H9 (cell line): ENCODE measurements around the gene ABCB8. TPM values are rescaled to one million over a fixed set of nuclear protein-coding genes. Genes with fewer than 3 reads are reported as not detected.
A peak's percentile ranks its signal among the peaks of the same experiment; 100 is the strongest.

ENCODE experiments used
- DNase-seq: peaks from one replicate; pipeline ENCODE4 v3.0.0-alpha.2; 2017
- H2AFZ ChIP-seq: one replicate; pipeline ENCODE4 v1.6.1; 2013; ENCODE audit warnings: mild to moderate bottlenecking, low read length, control low read depth, moderate library complexity
- H2AK5ac ChIP-seq: 2 replicates; pipeline ENCODE4 v1.6.1; 2013; ENCODE audit warnings: low read length, control low read depth, mixed read lengths; ENCODE audit not compliant: insufficient read length
- H2BK120ac ChIP-seq: one replicate; pipeline ENCODE4 v1.6.1; 2013; ENCODE audit warnings: low read depth, mild to moderate bottlenecking, low read length, control low read depth, inconsistent platforms; ENCODE audit not compliant: poor library complexity, severe bottlenecking
- H2BK12ac ChIP-seq: 2 replicates; pipeline ENCODE4 v1.6.1; 2013; ENCODE audit warnings: low read length, control low read depth, mixed read lengths, low read depth; ENCODE audit not compliant: insufficient read length
- H2BK15ac ChIP-seq: 2 replicates; pipeline ENCODE4 v1.6.1; 2013; ENCODE audit warnings: low read depth, low read length, control low read depth
- H2BK20ac ChIP-seq: one replicate; pipeline ENCODE4 v1.6.1; 2013; ENCODE audit warnings: low read depth, mild to moderate bottlenecking, low read length, control low read depth, inconsistent platforms; ENCODE audit not compliant: poor library complexity, severe bottlenecking
- H2BK5ac ChIP-seq: 2 replicates; pipeline ENCODE4 v1.6.1; 2013; ENCODE audit warnings: low read length, control low read depth, mixed read lengths; ENCODE audit not compliant: insufficient read length
- H3K14ac ChIP-seq: 2 replicates; pipeline ENCODE4 v1.6.1; 2013; ENCODE audit warnings: low read length, control low read depth; ENCODE audit not compliant: insufficient read depth
- H3K18ac ChIP-seq: 2 replicates; pipeline ENCODE4 v1.6.1; 2013; ENCODE audit warnings: low read depth, mild to moderate bottlenecking, mixed read lengths, low read length, control low read depth; ENCODE audit not compliant: insufficient read length
- H3K23ac ChIP-seq: 2 replicates; pipeline ENCODE4 v1.6.1; 2013; ENCODE audit warnings: low read length, control low read depth, mixed read lengths, low read depth; ENCODE audit not compliant: insufficient read length
- H3K23me2 ChIP-seq: 2 replicates; pipeline ENCODE4 v1.6.1; 2013; ENCODE audit warnings: low read depth, mild to moderate bottlenecking, mixed read lengths, low read length, control low read depth; ENCODE audit not compliant: insufficient read length, poor library complexity, severe bottlenecking
- H3K27ac ChIP-seq: 2 replicates; pipeline ENCODE4 v1.5.1; 2013; ENCODE audit warnings: low read length, control low read depth, mixed read lengths, low read depth; ENCODE audit not compliant: insufficient read length
- H3K27me3 ChIP-seq: 2 replicates; pipeline ENCODE4 v1.6.1; 2013; ENCODE audit warnings: low read length, control low read depth, inconsistent platforms; ENCODE audit not compliant: insufficient read depth
- H3K4ac ChIP-seq: 2 replicates; pipeline ENCODE4 v1.6.1; 2013; ENCODE audit warnings: low read depth, mild to moderate bottlenecking, control low read depth, inconsistent platforms, low read length, moderate library complexity
- H3K4me1 ChIP-seq: 2 replicates; pipeline ENCODE4 v1.6.1; 2013; ENCODE audit warnings: low read length, control low read depth, inconsistent platforms; ENCODE audit not compliant: insufficient read depth
- H3K4me2 ChIP-seq: 2 replicates; pipeline ENCODE4 v1.6.1; 2013; ENCODE audit warnings: low read length, control low read depth, mixed read lengths; ENCODE audit not compliant: insufficient read length, insufficient read depth
- H3K56ac ChIP-seq: 2 replicates; pipeline ENCODE4 v1.6.1; 2013; ENCODE audit warnings: low read depth, mild to moderate bottlenecking, mixed read lengths, low read length, control low read depth; ENCODE audit not compliant: insufficient read length
- H3K79me1 ChIP-seq: 2 replicates; pipeline ENCODE4 v1.6.1; 2013; ENCODE audit warnings: low read depth, mild to moderate bottlenecking, moderate library complexity, low read length, control low read depth, inconsistent platforms; ENCODE audit not compliant: insufficient read depth, poor library complexity, severe bottlenecking
- H3K79me2 ChIP-seq: 2 replicates; pipeline ENCODE4 v1.6.1; 2013; ENCODE audit warnings: low read length, control low read depth, inconsistent platforms; ENCODE audit not compliant: insufficient read depth
- H3K9ac ChIP-seq: 2 replicates; pipeline ENCODE4 v1.6.1; 2013; ENCODE audit warnings: low read length, control low read depth, mixed read lengths; ENCODE audit not compliant: insufficient read length; ENCODE audit errors: extremely low read depth
- H3K9me3 ChIP-seq: one replicate; pipeline ENCODE4 v1.6.1; 2013; ENCODE audit warnings: low read depth, low read length, inconsistent platforms; ENCODE audit not compliant: control insufficient read depth
- H3T11ph ChIP-seq: one replicate; pipeline ENCODE4 v1.6.1; 2013; ENCODE audit warnings: mild to moderate bottlenecking, low read length, control low read depth, inconsistent platforms
- H4K20me1 ChIP-seq: one replicate; pipeline ENCODE4 v1.6.1; 2013; ENCODE audit not compliant: control insufficient read depth, insufficient read length, insufficient read depth
- H4K5ac ChIP-seq: 2 replicates; pipeline ENCODE4 v1.6.1; 2013; ENCODE audit warnings: low read depth, mild to moderate bottlenecking, mixed read lengths, low read length, control low read depth; ENCODE audit not compliant: insufficient read length
- H4K8ac ChIP-seq: replicated peaks from 2 replicates; pipeline ENCODE4 v1.6.1; 2013; ENCODE audit warnings: low read length, control low read depth, mixed read lengths, low read depth; ENCODE audit not compliant: insufficient read length
- H4K91ac ChIP-seq: 2 replicates; pipeline ENCODE4 v1.6.1; 2013; ENCODE audit warnings: low read depth, mild to moderate bottlenecking, moderate library complexity, mixed read lengths, low read length, control low read depth; ENCODE audit not compliant: insufficient read length
- H3K27ac Mint-ChIP-seq, 3 experiments: 2 replicates in 2 of 3; 3 replicates in 1 of 3; pipeline ENCODE4 v1.8.0; 2020 to 2021; ENCODE audit warnings: mixed read lengths in 3 of 3, mild to moderate bottlenecking in 1 of 3, moderate library complexity in 1 of 3
- H3K27me3 Mint-ChIP-seq: 2 replicates; pipeline ENCODE4 v1.8.0; 2021; ENCODE audit warnings: low read depth, mild to moderate bottlenecking, moderate library complexity, mixed read lengths
- H3K36me3 Mint-ChIP-seq, 3 experiments: 2 replicates in 2 of 3; 3 replicates in 1 of 3; pipeline ENCODE4 v1.8.0; 2020 to 2021; ENCODE audit warnings: low read depth in 3 of 3, mixed read lengths in 3 of 3; ENCODE audit not compliant: insufficient read depth in 1 of 3
- H3K4me1 Mint-ChIP-seq, 2 experiments: 2 replicates each; pipeline ENCODE4 v1.8.0; 2020; ENCODE audit warnings: mixed read lengths in 2 of 2
- H3K4me3 Mint-ChIP-seq, 2 experiments: 2 replicates in 1 of 2; 3 replicates in 1 of 2; pipeline ENCODE4 v1.8.0; 2020 to 2021; ENCODE audit warnings: mild to moderate bottlenecking in 2 of 2, mixed read lengths in 2 of 2, moderate library complexity in 1 of 2
- H3K9me3 Mint-ChIP-seq, 2 experiments: 2 replicates in 1 of 2; 3 replicates in 1 of 2; pipeline ENCODE4 v1.8.0; 2020; ENCODE audit warnings: mild to moderate bottlenecking in 2 of 2, mixed read lengths in 2 of 2, moderate library complexity in 1 of 2
- CTCF ChIP-seq: fragments of 200-600 bp; sonication (generic); conservative IDR thresholded peaks from 3 replicates; pipeline ENCODE4 v1.8.0; 2021; ENCODE audit warnings: antibody characterized with exemption, mild to moderate bottlenecking
- WGBS: extraction: QIAGEN DNeasy Blood & Tissue Kit; methylation state at CpG from one replicate; pipeline ENCODE4 v1.1.7; 2013; ENCODE audit warnings: missing lambda C conversion rate, low lambda C conversion rate, mixed read lengths; ENCODE audit not compliant: insufficient read length; ENCODE audit errors: extremely low coverage; 5-methylcytosine and 5-hydroxymethylcytosine counted together
- total RNA-seq: library from RNA; stranded (reverse); gene quantifications from 2 replicates; pipeline ENCODE4 v1.2.1, GENCODE V29; 2021

The ABCB8 gene
- total RNA-seq, 1 experiment from 2014 or later: 22.1 TPM

- Histone ChIP-seq H2AFZ (no peak overlapping the region), H3K14ac (no peak overlapping the region), H3K79me1 (no peaks in the 10 kb centered on the region), H4K8ac (no peak overlapping the region), H3K4ac (no peak overlapping the region), H3K79me2 (no peaks in the 10 kb centered on the region; the same call in 1 of the 2 replicates), H3K27me3 (no peaks in the 10 kb centered on the region), H2BK12ac (no peak overlapping the region), H2BK5ac (no peak overlapping the region), H3K23ac (no peak overlapping the region), H3K4me2 (no peak overlapping the region), H4K91ac (no peak overlapping the region), H2BK20ac (no peak overlapping the region), H4K20me1 (no peaks in the 10 kb centered on the region), H4K5ac (no peak overlapping the region), H3K23me2 (no peaks in the 10 kb centered on the region), H2BK120ac (no peak overlapping the region), H3K18ac (no peak overlapping the region), H3K27ac (no peak overlapping the region), H3K9ac (no peak overlapping the region), H3T11ph (no peak overlapping the region), H2BK15ac (no peak overlapping the region), H3K9me3 (no peaks in the 10 kb centered on the region), H2AK5ac (no peak overlapping the region), H3K56ac (no peak overlapping the region), H3K4me1 (no peaks in the 10 kb centered on the region)
- Mint-ChIP-seq H3K9me3 (no peaks in the 10 kb centered on the region), H3K4me1 (peaks cover 26 to 36% of the 10 kb centered on the region in 2 experiments), H3K36me3 (peaks cover 14 to 34% (median 32%) of the 10 kb centered on the region in 3 experiments), H3K27ac (no peak overlapping the region), H3K4me3 (no peak overlapping the region), H3K27me3 (peaks cover 1% of the 10 kb centered on the region; the same call in 1 of the 2 replicates)
- TF ChIP-seq CTCF: peak; percentile 63
- peak; percentile 81 for DNase-seq
- no CpG with 5 or more reads among the region's 33 CpGs for WGBS
Measured at GRCh38 chr7:151076863-151077704, 48.8 kb downstream of the ABCB8 start.
